Uterus (tissue), 4 donors: Measurements from ENCODE around the gene SHC4. TPM values are rescaled to one million over a fixed set of nuclear protein-coding genes. Genes with fewer than 3 reads are reported as not detected.
A peak's percentile ranks its signal among the peaks of the same experiment; 100 is the strongest.

Experiments
- DNase-seq, 2 donors: peaks; one replicate each; pipeline ENCODE4 v3.0.0-alpha.2; 2019 to 2020
- H3K27ac ChIP-seq, 2 donors: fragments of 200-600 bp; sonication (generic); 1 replicate in 1 of 2; 2 replicates in 1 of 2; pipeline ENCODE4 v1.5.1; 2016 to 2018
- H3K27me3 ChIP-seq, 2 donors: fragments of 200-600 bp; sonication (generic); one replicate each; pipeline ENCODE4 v1.5.1; 2018 to 2019; ENCODE audit warnings: control low read depth in 1 of 2
- H3K36me3 ChIP-seq, 2 donors: fragments of 200-600 bp; sonication (generic); one replicate each; pipeline ENCODE4 v1.5.1; 2019; ENCODE audit warnings: control low read depth in 1 of 2
- H3K4me1 ChIP-seq, 2 donors: fragments of 200-600 bp; sonication (generic); one replicate each; pipeline ENCODE4 v1.5.1; 2018 to 2019; ENCODE audit warnings: control low read depth in 1 of 2
- H3K4me3 ChIP-seq, 2 donors: fragments of 200-600 bp; sonication (generic); 1 replicate in 1 of 2; 2 replicates in 1 of 2; pipeline ENCODE4 v1.5.1; 2018 to 2019; ENCODE audit warnings: mild to moderate bottlenecking in 1 of 2
- H3K9me3 ChIP-seq, 2 donors: fragments of 200-600 bp; sonication (generic); one replicate each; pipeline ENCODE4 v1.5.1; 2019; ENCODE audit warnings: control low read depth in 1 of 2
- POLR2A ChIP-seq, 2 donors: fragments of 450-650 bp; IDR thresholded peaks; one replicate each; pipeline ENCODE4 v1.6.1; 2016; ENCODE audit warnings: antibody characterized with exemption in 2 of 2, mild to moderate bottlenecking in 1 of 2, moderate library complexity in 1 of 2
- intact Hi-C: fragments of 100-400 bp; cut with DNase I; formaldehyde crosslinking; loops from one replicate; pipeline ENCODE4 v1.15.1; 2023; ENCODE audit warnings: low total_unique reads
- total RNA-seq, 4 donors: library from RNA; depleted of rRNA in 3 of 4; stranded (reverse); fragments of >200 nt in 3 of 4; gene quantifications; one replicate each; pipeline versions ENCODE4 v1.1.0 to v1.2.4, GENCODE V29; 2014 to 2023
- TF ChIP-seq, protein P1 (sequence below), 4 experiments: fragments of 200-600 bp in 2 of 4; fragments of 450-650 bp in 2 of 4; sonication (generic) in 2 of 4; IDR thresholded peaks; one replicate each; pipeline ENCODE4 v1.5.1; 2016 to 2019; ENCODE audit warnings: antibody characterized with exemption in 4 of 4, mild to moderate bottlenecking in 2 of 4, moderate library complexity in 1 of 4
- donor health status: DM: yes; HTN: yes; CAD: no.

SHC4 gene
- total RNA-seq, 4 donors from 2014 or later: 0.88 to 6.8 (median 5.0) TPM; not detected in 1

- DNase-seq: no peak
- no peak overlapping the region for H3K4me3 ChIP-seq
- intact Hi-C loops: no loop called here
- no peaks in the 10 kb centered on the region for H3K36me3 ChIP-seq
- TF ChIP-seq, protein P1, sequence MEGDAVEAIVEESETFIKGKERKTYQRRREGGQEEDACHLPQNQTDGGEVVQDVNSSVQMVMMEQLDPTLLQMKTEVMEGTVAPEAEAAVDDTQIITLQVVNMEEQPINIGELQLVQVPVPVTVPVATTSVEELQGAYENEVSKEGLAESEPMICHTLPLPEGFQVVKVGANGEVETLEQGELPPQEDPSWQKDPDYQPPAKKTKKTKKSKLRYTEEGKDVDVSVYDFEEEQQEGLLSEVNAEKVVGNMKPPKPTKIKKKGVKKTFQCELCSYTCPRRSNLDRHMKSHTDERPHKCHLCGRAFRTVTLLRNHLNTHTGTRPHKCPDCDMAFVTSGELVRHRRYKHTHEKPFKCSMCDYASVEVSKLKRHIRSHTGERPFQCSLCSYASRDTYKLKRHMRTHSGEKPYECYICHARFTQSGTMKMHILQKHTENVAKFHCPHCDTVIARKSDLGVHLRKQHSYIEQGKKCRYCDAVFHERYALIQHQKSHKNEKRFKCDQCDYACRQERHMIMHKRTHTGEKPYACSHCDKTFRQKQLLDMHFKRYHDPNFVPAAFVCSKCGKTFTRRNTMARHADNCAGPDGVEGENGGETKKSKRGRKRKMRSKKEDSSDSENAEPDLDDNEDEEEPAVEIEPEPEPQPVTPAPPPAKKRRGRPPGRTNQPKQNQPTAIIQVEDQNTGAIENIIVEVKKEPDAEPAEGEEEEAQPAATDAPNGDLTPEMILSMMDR (IDR thresholded peaks at IDR 0.05): no peak
- no peak for TF ChIP-seq POLR2A (IDR thresholded peaks at IDR 0.05)
- H3K27ac ChIP-seq: peak overlapping the region in 1 of 2 donors; percentile 39
- no peaks in the 10 kb centered on the region for H3K9me3 ChIP-seq
- no peaks in the 10 kb centered on the region for H3K27me3 ChIP-seq
- peaks cover 0 to 4% of the 10 kb centered on the region in 2 donors for H3K4me1 ChIP-seq
Measured at GRCh38 chr15:48984021-48984710, 20.4 kb upstream of the SHC4 start.

DNA sequence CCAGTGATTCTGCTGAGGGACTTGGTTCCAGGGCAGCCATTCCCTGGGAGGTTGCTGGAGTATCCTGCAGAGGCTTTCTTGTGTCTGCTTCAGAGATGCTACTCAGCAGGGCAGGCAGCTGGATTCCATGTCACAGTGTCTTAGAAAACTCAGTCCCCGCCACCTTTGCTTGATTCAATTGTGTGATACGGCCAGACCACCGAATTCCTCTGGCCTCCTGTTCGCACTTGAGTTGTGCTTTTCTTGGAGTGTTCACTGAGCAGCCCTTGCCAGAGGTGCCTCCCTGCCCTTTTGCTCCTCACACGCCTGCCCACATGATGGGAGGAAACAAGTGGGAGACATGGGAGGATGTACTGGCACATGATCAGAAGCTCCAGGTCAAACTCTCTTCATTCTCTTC lies 19.6 kb upstream of the SHC4 start:
- DNase-seq: no peak
- Histone ChIP-seq H3K4me1 (peaks cover 0 to 4% of the 10 kb centered on the region in 2 donors), H3K36me3 (no peaks in the 10 kb centered on the region), H3K9me3 (no peaks in the 10 kb centered on the region), H3K4me3 (no peak overlapping the region), H3K27ac (no peak overlapping the region), H3K27me3 (no peaks in the 10 kb centered on the region)
- intact Hi-C loops: no loop called here
- TF ChIP-seq POLR2A (IDR thresholded peaks at IDR 0.05): no peak
- TF ChIP-seq, protein P1 (IDR thresholded peaks at IDR 0.05): no peak

DNA sequence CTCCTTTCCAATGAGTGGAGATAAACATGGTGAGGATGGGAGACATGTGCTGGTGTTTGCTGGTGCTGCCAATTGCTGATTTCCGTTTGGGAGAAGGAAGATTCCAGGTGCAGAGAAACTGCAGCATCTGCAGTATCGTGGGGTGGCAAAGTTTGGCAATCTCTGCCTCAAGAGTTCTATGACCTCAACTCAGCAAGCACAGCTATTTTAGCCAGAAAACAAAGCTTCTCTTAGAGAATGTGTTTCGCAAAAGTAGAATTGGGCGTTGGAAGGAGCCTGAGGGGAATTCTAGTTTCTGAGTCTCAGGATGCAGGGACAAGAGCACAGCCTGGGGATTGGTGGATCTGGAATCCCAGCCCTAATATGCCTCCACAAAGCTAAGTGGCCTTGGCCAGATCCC lies 18.2 kb upstream of the SHC4 start:
- peaks cover 0 to 4% of the 10 kb centered on the region in 2 donors for H3K4me1 ChIP-seq
- no peak overlapping the region for H3K4me3 ChIP-seq
- DNase-seq: no peak
- H3K36me3 ChIP-seq: no peaks in the 10 kb centered on the region
- H3K9me3 ChIP-seq: no peaks in the 10 kb centered on the region
- H3K27ac ChIP-seq: no peak overlapping the region
- intact Hi-C loops: no loop called here
- no peak for TF ChIP-seq POLR2A (IDR thresholded peaks at IDR 0.05)
- TF ChIP-seq, protein P1 (IDR thresholded peaks at IDR 0.05): no peak
- H3K27me3 ChIP-seq: no peaks in the 10 kb centered on the region

DNA sequence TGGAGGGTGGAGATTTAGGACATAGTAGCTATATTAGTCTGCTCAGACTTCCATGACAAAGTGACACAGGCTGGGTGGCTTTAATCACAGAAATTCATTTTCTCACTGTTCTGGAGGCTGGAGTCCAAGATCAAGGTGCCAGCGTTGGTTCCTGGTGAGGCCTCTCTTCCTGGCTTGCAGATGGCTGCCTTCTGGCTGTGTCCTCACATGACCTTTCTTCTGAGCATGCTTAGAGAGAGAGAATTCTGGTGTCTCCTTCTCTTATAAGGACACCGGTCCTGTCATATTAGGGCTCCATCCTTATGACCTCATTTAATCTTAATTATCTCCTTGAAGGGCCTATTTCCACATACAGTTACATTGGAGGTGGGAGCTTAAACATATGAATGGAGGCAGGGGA lies 14.9 kb upstream of the SHC4 start:
- TF ChIP-seq, protein P1 (IDR thresholded peaks at IDR 0.05): no peak
- TF ChIP-seq POLR2A (IDR thresholded peaks at IDR 0.05): no peak
- no peak for DNase-seq
- Histone ChIP-seq H3K9me3 (no peaks in the 10 kb centered on the region), H3K4me1 (no peaks in the 10 kb centered on the region), H3K27me3 (no peaks in the 10 kb centered on the region), H3K4me3 (no peak overlapping the region), H3K36me3 (no peaks in the 10 kb centered on the region), H3K27ac (no peak overlapping the region)
- intact Hi-C loops: no loop called here

GRCh38 chr15:48976444-48977088 lies 12.8 kb upstream of the SHC4 start:
- H3K9me3 ChIP-seq: no peaks in the 10 kb centered on the region
- DNase-seq: no peak
- no peak overlapping the region for H3K4me3 ChIP-seq
- no peaks in the 10 kb centered on the region for H3K27me3 ChIP-seq
- H3K27ac ChIP-seq: peak overlapping the region; percentile 55 to 65
- intact Hi-C loops: no loop called here
- no peaks in the 10 kb centered on the region for H3K36me3 ChIP-seq
- H3K4me1 ChIP-seq: no peaks in the 10 kb centered on the region
- no peak for TF ChIP-seq POLR2A (IDR thresholded peaks at IDR 0.05)
- TF ChIP-seq, protein P1 (IDR thresholded peaks at IDR 0.05): no peak
